ENCODE measurements around the gene POLR2L. TPM values are rescaled to one million over a fixed set of nuclear protein-coding genes. Genes with fewer than 3 reads are reported as not detected.

POLR2L gene
- total RNA-seq, 1 experiment from 2014 or later, result 211 TPM

DNA sequence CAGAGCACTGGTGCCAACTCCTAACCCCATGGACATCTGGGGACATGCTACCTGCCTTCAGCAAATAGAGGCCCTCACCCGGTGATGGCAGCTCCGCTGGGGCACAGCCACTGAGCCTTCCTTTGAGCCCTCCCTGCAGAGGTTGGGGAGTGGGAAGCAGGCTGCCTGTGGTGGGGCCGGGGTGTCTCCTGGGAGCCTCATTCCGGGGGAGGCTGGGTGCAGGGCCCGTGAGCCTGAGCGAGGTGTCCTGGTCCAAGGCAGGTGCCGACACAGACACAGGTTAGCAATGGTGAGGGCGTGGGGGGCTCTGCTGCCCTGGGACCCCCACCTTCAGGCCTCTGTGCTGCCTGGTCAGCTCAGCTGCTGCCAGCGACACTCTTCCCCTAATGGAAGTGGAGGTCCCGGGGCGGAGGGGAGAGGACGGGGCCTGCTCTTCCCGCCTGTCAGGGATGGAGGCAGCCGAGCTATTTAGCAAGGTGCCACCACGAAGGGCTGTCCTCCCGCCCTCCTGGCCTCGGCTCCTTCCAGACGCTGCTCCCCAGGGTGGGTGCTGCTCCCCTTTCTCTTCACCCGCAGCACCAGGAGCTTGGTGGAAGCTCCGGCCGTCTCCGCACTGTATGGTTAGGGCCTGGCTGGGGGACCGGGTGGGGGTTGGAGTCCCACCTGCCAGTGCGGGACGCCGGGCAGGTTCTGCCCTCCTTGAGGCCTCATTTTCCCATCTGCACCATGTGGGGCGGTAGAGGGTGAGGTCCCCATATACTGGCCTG, 11.5 kb upstream of the POLR2L start:
- no peak overlapping the region for H3K9ac ChIP-seq (ENCODE audit: low read length)
- no peaks in the 10 kb centered on the region for H3K79me2 ChIP-seq (ENCODE audit: insufficient read depth, low read length)
- no peaks in the 10 kb centered on the region for H4K20me1 ChIP-seq (ENCODE audit: insufficient read depth)
- BruUV-seq (replicated peaks), result no TSS peak
- H3K9me3 ChIP-seq (ENCODE audit: control insufficient read depth in 1 of 2, insufficient read depth in 1 of 2, low read depth in 1 of 2, low read length in 2 of 2), result no peaks in the 10 kb centered on the region
- ChIA-PET CTCF (no interaction called here), POLR2A (interaction anchor here (0.8 kb wide), 1 partner anchor 8 kb away, joined by 4 read pairs; no protein-coding TSS in a partner anchor), RAD21 (ENCODE audit: low non-redundant PET in 1 of 2, low total read pairs in 2 of 2, uncharacterized antibody in 2 of 2, unreplicated experiment in 2 of 2) (no interaction called here)
- no peak overlapping the region for H3K4me3 ChIP-seq (replicated peaks in 1 of 2; ENCODE audit: low read depth in 1 of 2, low read length in 2 of 2)
- no peaks in the 10 kb centered on the region; a peak in 1 of 4 replicates for H3K36me3 ChIP-seq (ENCODE audit: control insufficient read depth in 1 of 2, insufficient read depth in 2 of 2, low read length in 2 of 2)
- no peaks in the 10 kb centered on the region for H3K9me2 ChIP-seq (ENCODE audit: insufficient read depth)
- TF ChIP-seq CTCF (IDR thresholded peaks at IDR 0.05 in 2 of 3, conservative IDR thresholded peaks at IDR 0.05 in 1 of 3; ENCODE audit: borderline replicate concordance in 1 of 3, insufficient read depth in 1 of 3, low read depth in 2 of 3, low read length in 2 of 3), result no peak
- no peak for TF ChIP-seq ZNF274 (IDR thresholded peaks at IDR 0.05; ENCODE audit: low read depth, low read length)
- no peak for TF ChIP-seq EGR1 (IDR thresholded peaks at IDR 0.05; ENCODE audit: low read depth)
- TF ChIP-seq TCF7L2 (IDR thresholded peaks at IDR 0.05; ENCODE audit: borderline replicate concordance, extremely low read depth, insufficient read depth, insufficient read length), result no peak
- no peak for TF ChIP-seq RAD21 (IDR thresholded peaks at IDR 0.05; ENCODE audit: low read depth)
- TF ChIP-seq CBX3 (IDR thresholded peaks at IDR 0.05; ENCODE audit: low read depth), result no peak
- no peak for TF ChIP-seq JUND (IDR thresholded peaks at IDR 0.05)
- no peak for TF ChIP-seq EZH2phosphoT487 (IDR thresholded peaks at IDR 0.05; ENCODE audit: borderline replicate concordance)
- no peak for TF ChIP-seq YY1 (IDR thresholded peaks at IDR 0.05; ENCODE audit: extremely low read depth, insufficient replicate concordance, low read depth, low read length)
- no peak for TF ChIP-seq ZFX (IDR thresholded peaks at IDR 0.05)
- no peak for TF ChIP-seq SP1 (IDR thresholded peaks at IDR 0.05; ENCODE audit: low read depth)
- no peak for TF ChIP-seq ELF1 (IDR thresholded peaks at IDR 0.05; ENCODE audit: borderline replicate concordance, low read depth)
- TF ChIP-seq, protein P1, sequence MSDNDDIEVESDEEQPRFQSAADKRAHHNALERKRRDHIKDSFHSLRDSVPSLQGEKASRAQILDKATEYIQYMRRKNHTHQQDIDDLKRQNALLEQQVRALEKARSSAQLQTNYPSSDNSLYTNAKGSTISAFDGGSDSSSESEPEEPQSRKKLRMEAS (IDR thresholded peaks at IDR 0.05), result no peak
- TF ChIP-seq, protein P2, sequence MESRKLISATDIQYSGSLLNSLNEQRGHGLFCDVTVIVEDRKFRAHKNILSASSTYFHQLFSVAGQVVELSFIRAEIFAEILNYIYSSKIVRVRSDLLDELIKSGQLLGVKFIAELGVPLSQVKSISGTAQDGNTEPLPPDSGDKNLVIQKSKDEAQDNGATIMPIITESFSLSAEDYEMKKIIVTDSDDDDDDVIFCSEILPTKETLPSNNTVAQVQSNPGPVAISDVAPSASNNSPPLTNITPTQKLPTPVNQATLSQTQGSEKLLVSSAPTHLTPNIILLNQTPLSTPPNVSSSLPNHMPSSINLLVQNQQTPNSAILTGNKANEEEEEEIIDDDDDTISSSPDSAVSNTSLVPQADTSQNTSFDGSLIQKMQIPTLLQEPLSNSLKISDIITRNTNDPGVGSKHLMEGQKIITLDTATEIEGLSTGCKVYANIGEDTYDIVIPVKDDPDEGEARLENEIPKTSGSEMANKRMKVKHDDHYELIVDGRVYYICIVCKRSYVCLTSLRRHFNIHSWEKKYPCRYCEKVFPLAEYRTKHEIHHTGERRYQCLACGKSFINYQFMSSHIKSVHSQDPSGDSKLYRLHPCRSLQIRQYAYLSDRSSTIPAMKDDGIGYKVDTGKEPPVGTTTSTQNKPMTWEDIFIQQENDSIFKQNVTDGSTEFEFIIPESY (IDR thresholded peaks at IDR 0.05; ENCODE audit: extremely low read depth, insufficient replicate concordance, low read length), result no peak
- TF ChIP-seq, protein P3, sequence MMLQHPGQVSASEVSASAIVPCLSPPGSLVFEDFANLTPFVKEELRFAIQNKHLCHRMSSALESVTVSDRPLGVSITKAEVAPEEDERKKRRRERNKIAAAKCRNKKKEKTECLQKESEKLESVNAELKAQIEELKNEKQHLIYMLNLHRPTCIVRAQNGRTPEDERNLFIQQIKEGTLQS (IDR thresholded peaks at IDR 0.05), result no peak
- TF ChIP-seq SIN3A (IDR thresholded peaks at IDR 0.05; ENCODE audit: low read depth), result no peak
- no peak for TF ChIP-seq EZH2 (IDR thresholded peaks at IDR 0.05)
- TF ChIP-seq SRF (IDR thresholded peaks at IDR 0.05; ENCODE audit: low read depth), result no peak
- no peak for TF ChIP-seq REST (IDR thresholded peaks at IDR 0.05; ENCODE audit: low read depth)
- TF ChIP-seq CEBPB (IDR thresholded peaks at IDR 0.05; ENCODE audit: low read depth), result no peak
- intact Hi-C loops (cut with micrococcal nuclease), result no loop called here
- H3K4me1 ChIP-seq (ENCODE audit: control insufficient read depth in 1 of 2, insufficient read depth in 2 of 2, low read length in 2 of 2), result peaks cover 0 to 6% of the 10 kb centered on the region in 2 experiments; a peak in 1 of 4 replicates
- ATAC-seq, result no peak
- no peak overlapping the region for H3K4me2 ChIP-seq (ENCODE audit: low read length)
- no peak for DNase-seq (ENCODE audit: low read depth, low spot score)
- H3K27me3 ChIP-seq (ENCODE audit: insufficient read depth, low read length), result no peaks in the 10 kb centered on the region
- H2AFZ ChIP-seq (ENCODE audit: low read depth, low read length, poor library complexity, severe bottlenecking), result no peak overlapping the region
- H3K27ac ChIP-seq (ENCODE audit: low read depth, low read length), result no peak overlapping the region
